HG03097 (cell line): ENCODE measurements around the gene NUBP2.

Source experiments
- ATAC-seq: cut with Tn5 transposase; IDR thresholded peaks from one replicate; pipeline ENCODE4 v1.9.1; 2021; ENCODE audit not compliant: unreplicated experiment, low FRiP score

NUBP2 gene

GRCh38 chr16:1757714-1758461 lies 24.9 kb upstream of the NUBP2 start:
- no peak for ATAC-seq

GRCh38 chr16:1758923-1759322 lies 23.8 kb upstream of the NUBP2 start:
- no peak for ATAC-seq

GRCh38 chr16:1759511-1759910 lies 23.2 kb upstream of the NUBP2 start:
- no peak for ATAC-seq

- no peak for ATAC-seq
These were observed 21.8 kb upstream of the NUBP2 start for GRCh38 chr16:1760911-1761310.

- ATAC-seq = no peak
These were observed 21.0 kb upstream of the NUBP2 start for GRCh38 chr16:1761751-1762150.

- no peak for ATAC-seq
These were observed 20.4 kb upstream of the NUBP2 start for GRCh38 chr16:1762196-1762878.

GRCh38 chr16:1762879-1763520 lies 19.8 kb upstream of the NUBP2 start:
- ATAC-seq = no peak

GRCh38 chr16:1763521-1764511 lies 18.9 kb upstream of the NUBP2 start:
- ATAC-seq = no peak

GRCh38 chr16:1764971-1765370 lies 17.8 kb upstream of the NUBP2 start:
- ATAC-seq = no peak

- ATAC-seq = no peak
These were observed 16.9 kb upstream of the NUBP2 start for GRCh38 chr16:1765826-1766225.

GRCh38 chr16:1766231-1766630 lies 16.5 kb upstream of the NUBP2 start:
- ATAC-seq = no peak

GRCh38 chr16:1766701-1767100 lies 16.1 kb upstream of the NUBP2 start:
- ATAC-seq = no peak

GRCh38 chr16:1767116-1767994 lies 15.4 kb upstream of the NUBP2 start:
- ATAC-seq = no peak

GRCh38 chr16:1768061-1768766 lies 14.5 kb upstream of the NUBP2 start:
- ATAC-seq = no peak

GRCh38 chr16:1768767-1769401 lies 13.9 kb upstream of the NUBP2 start:
- ATAC-seq = no peak

- no peak for ATAC-seq
These were observed 13.1 kb upstream of the NUBP2 start for GRCh38 chr16:1769402-1770300.

- ATAC-seq = no peak
These were observed 12.2 kb upstream of the NUBP2 start for GRCh38 chr16:1770328-1771187.
